ENCODE data around the gene DNMT1. TPM values are rescaled to one million over a fixed set of nuclear protein-coding genes. Genes with fewer than 3 reads are reported as not detected.

Gene DNMT1
- total RNA-seq, 4 donors from 2014 or later: 13.2 to 38.4 (median 32.0) TPM

GRCh38 chr19:10088949-10089554 lies 105.7 kb downstream of the DNMT1 start:
- no peak for DNase-seq (ENCODE audit: low spot score in 2 of 2)
- 88 to 93% methylated on average over 6 of the region's 6 CpGs for WGBS, 2 donors
- no peak for TF ChIP-seq CTCF (IDR thresholded peaks at IDR 0.05)
- no peak for TF ChIP-seq POLR2A (IDR thresholded peaks at IDR 0.05)
- H3K4me3 ChIP-seq (ENCODE audit: low read depth, poor library complexity, severe bottlenecking): no peak overlapping the region
- intact Hi-C loops (cut with DNase I; ENCODE audit: low total_unique reads): no loop called here

GRCh38 chr19:10087296-10088061 lies 107.3 kb downstream of the DNMT1 start:
- no peak for DNase-seq (ENCODE audit: low spot score in 2 of 2)
- no peak overlapping the region for H3K4me3 ChIP-seq (ENCODE audit: low read depth, poor library complexity, severe bottlenecking)
- 86% methylated on average over 18 of the region's 18 CpGs for WGBS, 2 donors
- intact Hi-C loops (cut with DNase I; ENCODE audit: low total_unique reads): no loop called here
- no peak for TF ChIP-seq POLR2A (IDR thresholded peaks at IDR 0.05)

GRCh38 chr19:10086591-10087192 lies 108.1 kb downstream of the DNMT1 start:
- 5 to 10% methylated on average over 36 to 40 of the region's 43 CpGs for WGBS, 2 donors
- DNase-seq (ENCODE audit: low spot score in 2 of 2): no peak
- H3K4me3 ChIP-seq (ENCODE audit: low read depth, poor library complexity, severe bottlenecking): peak overlapping the region; percentile 75
- intact Hi-C loops (cut with DNase I; ENCODE audit: low total_unique reads): no loop called here
- TF ChIP-seq POLR2A (IDR thresholded peaks at IDR 0.05) (no peak), CTCF (IDR thresholded peaks at IDR 0.05) (no peak)

- WGBS, 2 donors: 8 to 10% methylated on average over 33 to 35 of the region's 81 CpGs
- TF ChIP-seq CTCF (IDR thresholded peaks at IDR 0.05): no peak
- peak within 1 kb of the TSS; percentile 75 for H3K4me3 ChIP-seq (ENCODE audit: low read depth, poor library complexity, severe bottlenecking)
- peak in 1 of 2 donors; percentile 94 for DNase-seq (ENCODE audit: low spot score in 2 of 2)
- intact Hi-C loops (cut with DNase I; ENCODE audit: low total_unique reads): no loop called here
Measured at GRCh38 chr19:10085641-10086590, 108.8 kb downstream of the DNMT1 start, which contains the start of gene SHFL. Gene SHFL (plus strand): TSS chr19:10086317. CDS start chr19:10086428, 111 bp downstream.

- no peak overlapping the region for H3K4me3 ChIP-seq (ENCODE audit: low read depth, poor library complexity, severe bottlenecking)
- WGBS, 2 donors: 66 to 68% methylated on average over 3 of the region's 3 CpGs
- TF ChIP-seq CTCF (IDR thresholded peaks at IDR 0.05) (no peak), POLR2A (IDR thresholded peaks at IDR 0.05) (no peak)
- intact Hi-C loops (cut with DNase I; ENCODE audit: low total_unique reads): no loop called here
- no peak for DNase-seq (ENCODE audit: low spot score in 2 of 2)
Measured at GRCh38 chr19:10084803-10085202, 110.0 kb downstream of the DNMT1 start.
